Glomerular endothelial cell (primary cell): Measurements from ENCODE around the gene DDX24. TPM values are rescaled to one million over a fixed set of nuclear protein-coding genes. Genes with fewer than 3 reads are reported as not detected.

Source experiments
- DNase-seq: peaks from one replicate; pipeline ENCODE4 v3.0.0-alpha.2; 2011; ENCODE audit warnings: low read depth, low spot score; ENCODE audit errors: extremely low read depth
- total RNA-seq: library from RNA; depleted of rRNA; stranded (reverse); fragments of >200 nt; gene quantifications from 2 replicates; pipeline ENCODE4 v1.2.3, GENCODE V29; 2015

The DDX24 gene
- total RNA-seq = 97.5 and 104 TPM in 2 replicates

DNA sequence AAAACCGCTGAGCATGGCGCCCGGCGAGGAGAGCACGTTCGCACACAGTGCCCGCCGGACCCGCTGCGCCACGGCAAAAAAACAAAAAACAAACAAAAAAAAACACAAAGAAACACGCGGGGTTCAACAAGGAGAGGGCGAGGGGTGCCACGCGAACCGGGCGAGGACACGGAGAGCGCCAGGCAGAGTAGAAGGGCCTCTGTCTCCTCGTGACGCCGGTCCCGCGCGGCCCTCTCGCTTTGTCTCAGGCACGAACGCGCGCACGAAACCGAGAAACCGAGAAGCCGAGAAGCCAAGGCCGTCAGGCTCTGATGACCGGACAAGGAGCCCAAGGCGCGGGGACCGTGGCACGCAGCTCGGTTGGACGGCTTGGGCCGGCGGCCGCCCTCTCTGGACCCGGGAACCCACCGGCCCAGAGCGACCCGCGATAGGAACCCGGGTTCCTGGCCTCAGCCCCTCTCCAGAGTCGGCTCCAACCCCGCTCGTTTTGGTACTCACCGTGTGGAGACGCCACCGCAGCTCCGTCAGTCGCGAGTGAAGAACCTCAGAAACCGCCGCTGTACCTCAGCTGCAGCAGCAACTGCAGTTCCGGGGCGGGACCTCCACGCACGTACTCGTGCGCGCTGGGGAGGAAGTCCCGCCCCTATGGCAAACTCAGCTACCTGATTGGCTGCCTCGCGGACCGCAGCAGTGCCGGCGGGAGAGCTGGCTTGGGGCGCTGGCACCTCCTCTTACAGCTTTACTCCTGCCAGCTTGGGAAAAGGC, at the start of gene DDX24, which contains the start of gene IFI27L1:
Gene DDX24 (minus strand): TSS at position 582 of the 765 bp plus-strand sequence. CDS start 1,460 bp downstream, outside the sequence.
Gene IFI27L1 (plus strand): TSS at position 690 of the 765 bp plus-strand sequence. CDS start 15,628 bp downstream, outside the sequence.
- peak; percentile 42 for DNase-seq

DNA sequence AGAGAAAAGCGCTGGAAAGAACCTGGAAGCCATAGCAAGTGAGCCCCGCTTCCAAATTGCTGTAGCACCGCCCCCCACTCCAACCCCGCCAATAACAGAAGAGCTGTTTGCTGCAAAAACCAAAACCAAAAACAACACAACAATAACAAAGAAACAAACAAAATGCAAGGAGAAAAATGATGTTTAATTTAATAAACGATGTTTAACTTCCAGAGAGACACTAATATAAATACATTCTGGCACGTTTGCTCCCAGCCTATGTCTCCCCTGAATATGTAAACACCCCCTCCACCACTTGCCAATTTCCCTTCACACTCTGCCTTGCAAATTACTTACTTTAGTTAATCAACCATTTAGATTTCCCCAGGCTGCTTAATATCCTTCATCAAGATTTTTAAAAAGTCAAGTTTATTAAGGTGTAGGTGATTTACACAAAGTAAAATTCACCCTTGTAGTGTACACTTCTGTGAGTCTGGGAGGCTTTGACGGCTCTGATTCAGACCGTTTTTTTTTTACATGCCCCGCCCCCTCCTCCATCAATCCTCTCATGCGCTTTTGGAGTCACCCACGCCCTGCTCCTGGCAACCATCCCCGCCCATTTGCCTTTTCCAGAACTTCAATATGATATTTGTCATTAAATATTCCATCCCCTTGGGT, 48.9 kb upstream of the DDX24 start:
- DNase-seq = no peak

DNA sequence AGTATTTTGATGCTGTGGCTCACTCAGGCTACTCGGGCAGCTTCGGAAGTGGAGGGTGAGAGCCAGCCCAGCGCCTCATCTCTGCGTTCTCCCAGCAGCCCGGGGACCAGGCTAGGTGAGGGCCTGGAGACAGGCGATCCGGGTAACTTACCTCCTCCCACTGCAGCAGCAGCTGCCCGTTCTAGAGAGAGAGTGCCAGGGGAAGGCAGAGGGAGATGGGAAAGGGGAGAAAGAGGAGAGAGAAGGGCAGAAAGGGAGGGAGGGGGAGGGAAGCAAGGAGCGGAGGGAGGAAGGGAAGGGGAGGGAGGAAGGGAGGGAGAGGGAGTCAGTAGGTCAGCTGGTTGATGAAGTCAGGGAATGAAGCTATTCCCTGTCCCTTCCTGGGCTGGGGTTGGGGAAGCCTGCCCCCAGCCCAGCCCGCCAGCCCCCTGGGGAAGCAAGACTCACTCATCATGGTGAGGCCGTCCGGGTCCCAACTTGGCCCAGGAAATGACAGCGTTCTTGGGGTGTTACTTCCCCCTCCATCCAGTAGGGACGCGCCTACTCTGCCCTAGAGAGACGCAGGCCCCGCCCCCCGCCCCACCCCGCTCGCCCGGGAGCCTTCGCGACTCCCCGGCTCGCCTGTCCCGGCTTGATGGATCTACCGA, 48.2 kb upstream of the DDX24 start, which contains the start of gene IFI27L2:
Gene IFI27L2 (minus strand): TSS at position 494 of the 647 bp plus-strand sequence. CDS start 40 bp downstream, at position 454.
- DNase-seq = no peak

- DNase-seq = no peak
Observed at GRCh38 chr14:94128216-94128839, 47.3 kb upstream of the DDX24 start.

- no peak for DNase-seq
Observed at GRCh38 chr14:94127330-94127729, 46.3 kb upstream of the DDX24 start.

DNA sequence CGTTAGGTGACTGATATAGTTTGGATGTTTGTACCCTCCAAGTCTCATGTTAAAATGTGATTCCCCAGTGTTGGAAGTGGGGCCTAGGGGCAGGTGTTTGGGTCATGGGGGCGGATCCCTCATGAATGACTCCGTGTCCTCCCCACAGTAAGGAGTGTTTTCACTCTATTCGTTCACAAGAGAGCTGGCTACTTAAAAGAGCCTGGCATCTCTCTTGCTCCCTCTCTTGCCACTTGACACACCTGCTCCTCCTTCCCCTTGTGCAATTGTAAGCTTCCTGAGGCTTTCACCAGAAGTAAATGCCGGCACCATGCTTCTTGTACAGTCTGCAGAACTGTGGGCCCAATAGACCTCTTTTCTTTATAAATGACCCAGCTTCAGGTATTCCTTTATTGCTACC, 45.8 kb upstream of the DDX24 start:
- DNase-seq = no peak

GRCh38 chr14:94126419-94126677, 45.3 kb upstream of the DDX24 start:
- no peak for DNase-seq

DNA sequence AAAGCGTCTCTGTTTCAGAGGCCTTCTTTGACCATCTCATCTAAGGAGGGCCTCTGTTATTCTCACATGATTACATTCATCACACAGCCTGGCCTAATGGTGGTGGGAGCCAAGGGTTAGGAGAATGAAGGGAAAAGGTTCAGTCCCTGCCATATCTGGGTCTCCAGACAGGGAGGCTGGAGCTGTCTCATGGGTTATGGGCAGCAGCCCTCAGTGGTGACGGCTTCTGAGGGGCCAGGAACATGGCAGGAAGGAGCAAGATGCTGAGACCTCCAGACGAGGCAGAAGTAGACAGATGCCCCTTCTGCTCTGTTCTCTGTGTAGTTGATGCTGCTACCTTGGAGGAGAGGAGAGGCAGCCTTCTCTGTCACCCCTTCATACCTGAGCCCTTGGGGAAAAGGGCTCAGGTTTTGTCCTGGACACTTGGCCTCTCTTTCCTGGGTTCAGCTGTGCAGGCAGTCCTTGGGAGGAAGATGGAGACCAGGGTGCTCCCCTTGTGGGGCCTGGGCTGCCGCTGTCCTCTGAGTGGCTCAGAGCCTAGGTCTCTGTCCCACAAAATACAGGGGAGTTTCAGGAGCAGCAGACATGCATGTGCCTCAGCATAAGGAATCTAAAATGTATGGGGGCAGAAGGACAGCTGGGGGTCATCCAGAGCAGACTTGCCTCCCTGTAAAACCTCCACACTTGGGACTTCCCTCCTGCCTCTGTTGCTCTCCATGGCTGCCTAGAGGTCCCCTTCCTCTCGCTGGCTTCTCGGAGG, 44.8 kb upstream of the DDX24 start:
- DNase-seq = no peak

DNA sequence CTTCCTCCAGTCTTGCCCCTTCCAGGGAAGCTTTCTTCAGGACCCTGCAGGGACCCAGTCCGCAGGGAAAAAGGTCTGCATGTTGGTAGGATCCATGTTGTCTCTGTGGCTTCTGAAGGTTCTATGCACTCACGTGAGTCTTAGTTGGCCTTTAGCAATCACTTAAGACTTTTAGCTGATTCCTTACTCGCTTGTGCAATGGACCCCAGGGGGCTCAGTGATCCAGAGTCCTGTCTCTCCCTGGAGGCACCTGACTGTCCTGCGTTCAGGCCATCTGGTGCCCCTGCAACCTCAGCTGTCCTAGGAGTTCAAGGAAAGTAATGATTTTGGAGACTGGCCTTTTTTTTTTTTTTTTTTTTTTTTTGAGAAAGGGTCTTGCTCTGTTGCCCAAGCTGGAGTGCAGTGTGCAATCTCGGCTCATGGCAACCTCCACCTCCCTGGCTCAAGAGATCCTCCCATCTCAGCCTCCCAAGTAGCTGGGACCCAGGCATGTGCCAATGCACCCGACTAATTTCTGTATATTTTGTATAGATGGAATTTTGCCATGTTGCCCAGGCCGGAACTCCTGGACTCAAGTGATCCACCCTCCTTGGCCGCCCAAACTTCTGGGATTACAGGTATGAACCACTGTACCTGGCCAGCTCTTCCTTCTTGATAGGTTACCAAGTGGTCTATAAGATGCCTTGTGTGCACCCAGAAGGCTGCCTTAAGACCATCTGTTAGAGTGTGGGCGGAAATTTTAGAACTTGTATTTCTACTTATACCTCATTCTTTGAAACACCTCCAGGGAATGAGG, 43.8 kb upstream of the DDX24 start:
- no peak for DNase-seq

- no peak for DNase-seq
Observed at GRCh38 chr14:94123868-94124267, 42.9 kb upstream of the DDX24 start.

DNA sequence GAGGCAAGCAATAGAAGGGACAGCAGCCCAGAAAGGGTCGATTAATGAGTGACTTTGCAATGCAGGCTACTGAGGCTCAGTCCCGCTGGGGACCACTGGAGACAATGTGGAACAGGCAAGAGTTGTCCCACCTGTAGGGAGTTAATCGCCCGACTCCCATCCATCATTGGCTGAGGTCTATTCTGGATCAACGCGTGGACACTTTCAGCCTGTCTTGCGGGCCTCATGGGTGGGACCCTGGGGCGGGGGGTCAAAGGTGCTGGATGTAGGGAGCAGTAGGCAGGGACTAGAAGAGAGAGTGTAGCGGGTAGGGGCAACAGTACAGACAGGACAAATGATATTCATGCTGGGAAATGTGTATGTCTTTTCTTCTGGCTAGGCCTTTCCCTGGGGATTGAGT, 42.3 kb upstream of the DDX24 start:
- no peak for DNase-seq

DNA sequence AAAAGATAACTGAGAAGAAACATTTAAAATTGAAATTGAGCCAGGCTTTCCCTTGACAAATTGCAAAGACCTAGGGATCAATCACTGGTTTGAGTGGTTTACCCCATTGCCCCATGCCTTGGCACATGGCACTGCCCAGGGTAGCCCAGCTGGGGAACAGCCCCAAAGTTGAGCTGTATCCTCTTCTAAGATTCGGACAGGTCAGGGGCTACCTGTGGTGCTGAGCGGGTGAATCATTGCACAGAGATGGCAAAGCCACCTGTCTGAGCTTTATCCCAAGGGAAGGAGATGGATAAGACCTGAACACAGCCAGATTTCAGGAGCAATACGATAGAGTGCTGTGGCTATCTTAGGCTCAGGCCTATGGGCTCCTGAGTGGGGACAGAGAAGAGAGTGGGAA, 41.4 kb upstream of the DDX24 start:
- no peak for DNase-seq

- no peak for DNase-seq
Observed at GRCh38 chr14:94121485-94121884, 40.5 kb upstream of the DDX24 start.

DNA sequence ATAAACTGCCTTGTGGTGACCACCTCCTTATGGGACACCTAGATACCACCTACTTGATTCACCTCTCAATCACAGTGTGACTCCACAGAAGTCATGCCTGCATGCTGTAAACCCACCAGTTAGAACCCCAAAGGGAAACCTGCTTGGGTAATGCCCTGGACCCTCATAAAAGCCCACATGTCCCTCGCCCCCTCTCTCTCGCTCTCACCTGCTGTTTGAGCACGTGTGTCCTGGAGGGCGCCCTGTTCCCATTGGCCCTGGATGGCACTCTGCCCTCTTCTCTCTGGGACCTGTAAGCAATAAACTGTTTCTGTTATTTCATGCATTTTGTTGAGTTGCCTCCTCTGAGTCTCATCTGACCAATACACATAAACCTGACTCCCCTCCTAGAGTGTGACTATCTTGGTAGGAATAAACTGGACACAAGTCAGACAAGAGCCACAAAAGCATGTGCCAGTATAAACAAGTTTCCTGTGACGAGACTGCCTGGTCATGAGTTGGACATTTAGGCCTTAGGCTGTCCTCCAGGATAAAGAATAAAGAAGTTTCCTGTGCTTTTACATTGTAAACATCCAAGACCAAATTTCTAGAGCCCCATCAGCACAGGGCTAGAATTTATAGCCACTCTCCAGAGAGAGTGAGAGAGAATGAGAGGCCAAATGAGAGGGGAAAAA, 39.8 kb upstream of the DDX24 start:
- no peak for DNase-seq

DNA sequence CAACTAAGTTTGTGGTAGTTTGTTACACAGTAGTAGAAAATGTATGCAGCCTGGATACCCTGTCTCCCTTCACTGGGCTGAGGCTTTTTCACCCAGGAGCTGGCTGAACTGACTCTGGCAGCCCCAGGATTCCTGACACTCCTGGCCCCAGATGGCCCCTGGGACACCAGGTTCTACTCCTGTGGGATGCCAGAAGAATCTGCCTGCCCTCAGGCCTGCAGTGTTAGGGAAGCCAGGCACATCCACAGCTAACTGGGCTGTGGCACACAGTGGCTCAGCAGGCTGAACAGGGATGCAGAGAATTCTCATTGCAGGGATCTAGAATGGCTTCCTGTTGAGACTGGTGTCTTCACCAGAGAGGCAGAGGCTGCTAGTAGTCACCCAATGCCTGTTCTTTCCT, 38.1 kb upstream of the DDX24 start:
- no peak for DNase-seq

DNA sequence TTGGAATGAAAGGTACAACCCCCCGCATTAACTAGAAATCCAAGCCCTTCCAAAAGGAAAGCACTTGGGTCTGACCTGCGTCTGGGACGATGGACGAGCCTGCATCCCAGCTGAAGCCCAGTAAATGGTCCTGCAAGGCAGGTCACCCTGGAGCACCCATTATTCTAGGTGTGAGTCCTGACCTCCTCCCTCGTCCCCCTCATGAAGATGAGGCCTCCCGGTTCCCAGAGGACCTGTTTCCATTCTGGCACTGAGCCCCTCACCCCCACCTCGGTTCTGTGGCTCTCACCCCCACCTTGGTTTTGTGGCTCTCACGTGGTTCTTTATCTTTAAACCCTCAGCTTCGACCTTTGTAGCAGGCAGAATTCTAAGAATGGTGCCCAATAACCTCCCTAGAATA, 36.9 kb upstream of the DDX24 start:
- no peak for DNase-seq

DNA sequence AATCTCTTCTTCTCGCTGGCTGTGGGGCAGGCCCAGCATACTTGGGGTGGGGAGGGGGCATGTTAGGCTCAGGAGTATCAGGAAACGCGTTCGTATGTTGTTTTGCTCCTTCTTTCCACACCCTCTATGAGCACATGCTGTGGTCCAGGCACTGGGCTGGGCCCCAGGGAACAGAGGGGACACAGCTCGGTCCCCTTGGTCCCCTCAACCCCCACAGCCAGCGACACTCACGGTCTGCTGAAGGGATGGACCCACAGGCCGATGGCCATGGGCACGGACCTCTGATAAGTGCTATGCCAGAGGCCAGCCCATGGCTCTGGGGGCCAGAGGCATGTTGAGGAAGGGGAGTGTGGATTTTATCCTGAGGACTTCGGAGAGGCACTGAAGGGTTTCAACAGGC, 35.7 kb upstream of the DDX24 start:
- DNase-seq = no peak

DNA sequence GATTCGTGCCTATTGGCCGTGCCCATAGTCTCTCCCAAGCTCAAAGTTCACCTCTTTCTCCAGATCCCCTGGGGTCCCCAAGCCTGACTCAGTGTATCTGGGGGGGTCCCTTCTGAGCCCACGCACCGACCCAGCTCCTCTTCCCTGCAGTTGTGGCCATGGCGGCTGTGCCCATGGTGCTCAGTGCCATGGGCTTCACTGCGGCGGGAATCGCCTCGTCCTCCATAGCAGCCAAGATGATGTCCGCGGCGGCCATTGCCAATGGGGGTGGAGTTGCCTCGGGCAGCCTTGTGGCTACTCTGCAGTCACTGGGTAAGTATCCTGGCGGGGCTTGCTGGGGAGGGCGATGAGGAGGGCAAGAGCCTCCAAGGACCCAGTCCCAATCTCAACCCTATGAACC, 34.6 kb upstream of the DDX24 start:
- DNase-seq = no peak

DNA sequence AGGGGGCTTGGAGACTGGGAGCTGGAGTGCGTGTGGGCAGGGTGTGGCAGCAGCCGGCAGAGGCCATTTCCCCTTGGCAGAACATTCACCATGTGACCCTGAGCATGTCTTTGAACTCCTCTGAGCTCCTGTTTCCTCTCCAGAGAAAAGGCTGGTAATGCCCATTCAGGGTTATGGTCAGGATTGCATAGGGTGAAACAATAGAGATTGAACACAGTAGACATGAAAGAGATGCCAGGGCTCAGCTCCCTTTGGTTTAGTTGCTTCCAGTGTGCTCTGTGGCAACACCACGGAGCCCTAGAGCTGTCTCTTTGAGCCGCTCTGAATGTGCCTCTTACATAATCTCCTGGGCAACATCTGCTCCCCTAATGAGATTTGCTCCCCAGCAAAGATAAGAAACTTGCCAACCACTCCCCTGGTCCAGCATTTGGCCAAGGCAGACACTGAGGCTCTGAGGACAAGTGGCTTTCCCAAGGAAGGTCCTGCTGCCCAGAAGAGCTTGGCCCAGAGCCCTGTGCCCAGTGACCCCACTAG, 34.1 kb upstream of the DDX24 start:
- no peak for DNase-seq
